OCI-LY7 (cell line): ENCODE results near the gene RGL1. TPM values are rescaled to one million over a fixed set of nuclear protein-coding genes. Genes with fewer than 3 reads are reported as not detected.

Experiments
- BruUV-seq: library from RNA; stranded (reverse); fragments of 400-500 nt; replicated peaks from 2 replicates; lab custom pipeline; 2021; lab: Mats Ljungman, UMichigan
- CTCF ChIA-PET: fragments of 300-600 bp; sonication (Branson Sonifier 250); formaldehyde crosslinking; loops from one replicate; lab custom pipeline; 2022; ENCODE audit warnings: antibody characterized with exemption; ENCODE audit not compliant: unreplicated experiment; lab: Charles Lee
- POLR2A ChIA-PET: fragments of 300-600 bp; sonication (Branson Sonifier 250); formaldehyde crosslinking; loops from one replicate; lab custom pipeline; 2022; ENCODE audit warnings: antibody characterized with exemption; lab: Charles Lee
- DNase-seq: peaks from one replicate; pipeline ENCODE4 v3.0.0-alpha.2; 2015; ENCODE audit warnings: low spot score
- H2AFZ ChIP-seq: fragments of 200-600 bp; sonication (generic), shearing (Covaris generic); 2 replicates; pipeline ENCODE4 v1.6.1; 2014; ENCODE audit warnings: mild to moderate bottlenecking, antibody characterized with exemption, low read length, moderate library complexity
- H3K27ac ChIP-seq: fragments of 200-600 bp; sonication (generic); 2 replicates; pipeline ENCODE4 v1.5.1; 2014; ENCODE audit warnings: mixed run types, low read depth, mild to moderate bottlenecking, moderate library complexity, low read length, inconsistent platforms; ENCODE audit not compliant: poor library complexity, severe bottlenecking
- H3K36me3 ChIP-seq: fragments of 200-600 bp; sonication (generic); 2 replicates; pipeline ENCODE4 v1.6.1; 2014; ENCODE audit warnings: mild to moderate bottlenecking, antibody characterized with exemption, low read length, moderate library complexity, mixed read lengths; ENCODE audit not compliant: insufficient read depth
- H3K4me1 ChIP-seq: fragments of 200-600 bp; sonication (generic); 2 replicates; pipeline ENCODE4 v1.5.1; 2014; ENCODE audit warnings: mild to moderate bottlenecking, low read length; ENCODE audit not compliant: insufficient read depth, poor library complexity, severe bottlenecking
- H3K4me2 ChIP-seq: fragments of 200-600 bp; sonication (generic); 2 replicates; pipeline ENCODE4 v1.6.1; 2014; ENCODE audit warnings: mild to moderate bottlenecking, low read length
- H3K4me3 ChIP-seq: fragments of 200-600 bp; sonication (generic); 2 replicates; pipeline ENCODE4 v1.5.1; 2014; ENCODE audit warnings: mild to moderate bottlenecking, low read depth, low read length; ENCODE audit not compliant: poor library complexity, severe bottlenecking
- H3K79me2 ChIP-seq: fragments of 200-600 bp; sonication (generic); 2 replicates; pipeline ENCODE4 v1.6.1; 2016; ENCODE audit warnings: low read depth, mild to moderate bottlenecking, low read length, moderate library complexity, mixed read lengths; ENCODE audit not compliant: insufficient read depth
- H3K9me2 ChIP-seq: fragments of 200-600 bp; sonication (generic); 2 replicates; pipeline ENCODE4 v1.6.1; 2016; ENCODE audit warnings: mild to moderate bottlenecking, low read length, mixed read lengths; ENCODE audit not compliant: insufficient read depth
- H3K9me3 ChIP-seq: fragments of 200-600 bp; sonication (generic); 2 replicates; pipeline ENCODE4 v1.6.1; 2014; ENCODE audit warnings: mild to moderate bottlenecking, mixed run types, low read length, mixed read lengths
- H4K20me1 ChIP-seq: fragments of 200-600 bp; sonication (generic); 2 replicates; pipeline ENCODE4 v1.6.1; 2014; ENCODE audit warnings: mild to moderate bottlenecking, antibody characterized with exemption, low read length, moderate library complexity, mixed read lengths; ENCODE audit not compliant: insufficient read depth
- EZH2phosphoT487 ChIP-seq: fragments of 200-600 bp; sonication (generic); IDR thresholded peaks from 2 replicates; pipeline ENCODE4 v1.6.1; 2018; ENCODE audit warnings: low read depth, borderline replicate concordance, mild to moderate bottlenecking, mixed run types, antibody characterized with exemption, low read length, moderate library complexity, mixed read lengths
- intact Hi-C: fragments of 100-400 bp; cut with micrococcal nuclease; formaldehyde crosslinking; loops from one replicate; pipeline ENCODE4 v1.10.0; 2022; ENCODE audit not compliant: unreplicated experiment
- total RNA-seq, 2 experiments: library from RNA; depleted of rRNA in 1 of 2; stranded (reverse); fragments of >200 nt in 1 of 2; shearing (Covaris generic) in 1 of 2; gene quantifications; 2 replicates each; pipeline ENCODE4 v1.2.3, GENCODE V29; 2014 to 2022
- TF ChIP-seq, protein P1 (sequence below): fragments of 200-600 bp; sonication (generic); conservative IDR thresholded peaks from 2 replicates; pipeline ENCODE4 v1.5.1; 2014; ENCODE audit warnings: mild to moderate bottlenecking, antibody characterized with exemption, low read length, moderate library complexity, mixed read lengths

RGL1 gene
- total RNA-seq, 2 experiments from 2014 or later: 0.32 to 0.35 TPM

DNA sequence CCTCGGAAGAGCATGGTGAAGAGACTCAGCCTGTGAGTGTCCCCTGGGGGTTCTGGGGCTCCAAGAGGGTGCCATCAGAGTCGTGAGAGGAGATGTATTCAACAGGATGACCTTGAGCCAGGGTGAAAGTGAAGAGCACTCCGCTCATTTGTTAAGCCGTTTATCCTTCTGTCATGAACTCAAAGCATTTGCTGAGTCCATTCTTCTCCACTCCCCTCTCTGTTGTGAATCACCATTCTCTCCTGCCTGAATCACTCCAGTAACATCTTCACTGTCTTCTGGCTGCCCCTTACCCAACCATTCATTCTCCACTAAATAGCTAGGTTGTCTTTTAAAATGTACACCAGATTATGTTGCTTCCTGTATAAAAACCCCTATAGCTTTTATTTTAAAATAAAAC is 102.2 kb downstream of the RGL1 start:
- no peak for DNase-seq
- Histone ChIP-seq H3K4me1 (peaks cover 15% of the 10 kb centered on the region), H3K9me2 (no peaks in the 10 kb centered on the region), H3K27ac (no peak overlapping the region), H3K79me2 (no peaks in the 10 kb centered on the region), H3K4me3 (no peak overlapping the region), H3K36me3 (no peaks in the 10 kb centered on the region), H4K20me1 (peaks cover 6% of the 10 kb centered on the region; the same call in 1 of the 2 replicates), H3K9me3 (no peaks in the 10 kb centered on the region), H3K4me2 (no peak overlapping the region), H2AFZ (no peak overlapping the region)
- POLR2A ChIA-PET: no interaction called here
- no TSS peak for BruUV-seq
- intact Hi-C loops: no loop called here
- CTCF ChIA-PET: no interaction called here
- TF ChIP-seq, protein P1, sequence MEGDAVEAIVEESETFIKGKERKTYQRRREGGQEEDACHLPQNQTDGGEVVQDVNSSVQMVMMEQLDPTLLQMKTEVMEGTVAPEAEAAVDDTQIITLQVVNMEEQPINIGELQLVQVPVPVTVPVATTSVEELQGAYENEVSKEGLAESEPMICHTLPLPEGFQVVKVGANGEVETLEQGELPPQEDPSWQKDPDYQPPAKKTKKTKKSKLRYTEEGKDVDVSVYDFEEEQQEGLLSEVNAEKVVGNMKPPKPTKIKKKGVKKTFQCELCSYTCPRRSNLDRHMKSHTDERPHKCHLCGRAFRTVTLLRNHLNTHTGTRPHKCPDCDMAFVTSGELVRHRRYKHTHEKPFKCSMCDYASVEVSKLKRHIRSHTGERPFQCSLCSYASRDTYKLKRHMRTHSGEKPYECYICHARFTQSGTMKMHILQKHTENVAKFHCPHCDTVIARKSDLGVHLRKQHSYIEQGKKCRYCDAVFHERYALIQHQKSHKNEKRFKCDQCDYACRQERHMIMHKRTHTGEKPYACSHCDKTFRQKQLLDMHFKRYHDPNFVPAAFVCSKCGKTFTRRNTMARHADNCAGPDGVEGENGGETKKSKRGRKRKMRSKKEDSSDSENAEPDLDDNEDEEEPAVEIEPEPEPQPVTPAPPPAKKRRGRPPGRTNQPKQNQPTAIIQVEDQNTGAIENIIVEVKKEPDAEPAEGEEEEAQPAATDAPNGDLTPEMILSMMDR: no peak
- TF ChIP-seq EZH2phosphoT487: no peak

DNA sequence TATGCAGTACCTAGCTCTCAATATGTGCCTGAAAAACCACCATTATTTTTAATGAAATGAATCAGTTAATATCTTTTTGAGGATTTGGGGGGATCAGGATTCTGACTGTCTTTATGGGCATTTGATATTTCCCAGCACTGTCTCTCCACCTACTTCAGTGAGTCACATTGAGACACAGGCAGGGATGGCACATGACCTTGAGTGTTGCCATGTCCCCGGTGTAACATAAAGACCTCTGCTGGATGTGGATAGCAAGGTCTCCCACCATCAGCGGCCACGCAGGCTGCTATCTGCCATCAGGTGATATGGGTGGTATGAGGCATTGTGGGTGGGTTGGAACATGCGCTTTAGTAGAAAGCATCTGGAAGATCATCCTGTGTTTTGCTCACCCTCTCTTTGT is 103.2 kb downstream of the RGL1 start:
- CTCF ChIA-PET: no interaction called here
- no peak overlapping the region for H3K27ac ChIP-seq
- no peaks in the 10 kb centered on the region for H3K9me2 ChIP-seq
- POLR2A ChIA-PET: no interaction called here
- BruUV-seq: no TSS peak
- H3K9me3 ChIP-seq: no peaks in the 10 kb centered on the region
- H4K20me1 ChIP-seq: peaks cover 7% of the 10 kb centered on the region; the same call in 1 of the 2 replicates
- no peak overlapping the region for H3K4me3 ChIP-seq
- H3K4me1 ChIP-seq: peaks cover 22% of the 10 kb centered on the region
- H3K36me3 ChIP-seq: no peaks in the 10 kb centered on the region
- no peaks in the 10 kb centered on the region for H3K79me2 ChIP-seq
- no peak overlapping the region for H3K4me2 ChIP-seq
- no peak for DNase-seq
- TF ChIP-seq, protein P1: no peak
- no peak for TF ChIP-seq EZH2phosphoT487
- intact Hi-C loops: no loop called here
- no peak overlapping the region for H2AFZ ChIP-seq

DNA sequence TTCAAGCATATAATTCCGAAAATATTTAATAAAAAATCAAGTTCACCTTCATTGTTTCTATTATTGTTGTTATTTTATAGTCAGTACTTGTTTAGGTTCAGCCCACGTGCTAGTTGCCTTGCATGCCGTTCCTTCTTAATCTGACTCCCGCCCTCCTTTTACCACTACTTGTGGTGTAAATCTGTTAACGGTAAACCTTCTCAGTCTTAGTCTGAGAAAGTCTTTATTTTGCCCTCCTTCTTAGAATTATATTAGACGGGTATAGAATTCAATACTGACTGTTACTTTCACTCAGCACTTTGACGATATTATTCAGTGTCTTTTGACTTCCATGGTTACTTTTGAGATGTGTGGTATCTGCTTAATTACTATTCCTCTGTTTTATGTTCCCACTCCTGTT is 104.8 kb downstream of the RGL1 start:
- H3K27ac ChIP-seq: no peak overlapping the region
- peaks cover 7% of the 10 kb centered on the region; the same call in 1 of the 2 replicates for H4K20me1 ChIP-seq
- no peak for DNase-seq
- no peaks in the 10 kb centered on the region for H3K36me3 ChIP-seq
- no peak overlapping the region for H3K4me3 ChIP-seq
- H3K9me2 ChIP-seq: no peaks in the 10 kb centered on the region
- intact Hi-C loops: loop anchor here (5.0 kb wide), 1 partner anchor 447 kb away; no protein-coding TSS in a partner anchor
- BruUV-seq: no TSS peak
- ChIA-PET CTCF (no interaction called here), POLR2A (no interaction called here)
- no peak overlapping the region for H2AFZ ChIP-seq
- TF ChIP-seq, protein P1: no peak
- no peak for TF ChIP-seq EZH2phosphoT487
- H3K4me1 ChIP-seq: peaks cover 22% of the 10 kb centered on the region
- H3K9me3 ChIP-seq: no peaks in the 10 kb centered on the region
- no peak overlapping the region for H3K4me2 ChIP-seq
- no peaks in the 10 kb centered on the region for H3K79me2 ChIP-seq
